HEK293 (cell line): ENCODE results near the gene NSUN6.
A peak's percentile ranks its signal among the peaks of the same experiment; 100 is the strongest.

ENCODE experiments used
- CTCF ChIA-PET: fragments of 350-600 bp; formaldehyde crosslinking; extraction: SDS; loops from one replicate; lab custom pipeline; 2021; ENCODE audit warnings: antibody characterized with exemption; lab: Yijun Ruan, JAX
- POLR2A ChIA-PET: fragments of 300-600 bp; formaldehyde crosslinking; extraction: SDS; loops from one replicate; lab custom pipeline; 2020; ENCODE audit warnings: antibody characterized with exemption, inconsistent platforms; lab: Yijun Ruan, JAX
- H3K27ac ChIP-seq: fragments of 200-500 bp; sonication (Bioruptor generic); 2 replicates; pipeline ENCODE4 v1.5.1; 2014; ENCODE audit warnings: low read depth, low read length, control low read depth, inconsistent platforms; ENCODE audit errors: extremely low read depth
- H3K36me3 ChIP-seq, 2 experiments: fragments of 200-500 bp in 1 of 2; sonication (Bioruptor generic) in 1 of 2; 1 replicate in 1 of 2; 2 replicates in 1 of 2; pipeline ENCODE4 v1.5.1; 2014 to 2017; ENCODE audit warnings: inconsistent platforms in 2 of 2, low read length in 2 of 2; ENCODE audit not compliant: control insufficient read depth in 2 of 2, insufficient read depth in 1 of 2
- H3K4me1 ChIP-seq: fragments of 200-500 bp; sonication (Bioruptor generic); 2 replicates; pipeline ENCODE4 v1.5.1; 2014; ENCODE audit warnings: mild to moderate bottlenecking, low read length, inconsistent platforms; ENCODE audit not compliant: control insufficient read depth, insufficient read depth
- H3K4me3 ChIP-seq: 2 replicates; pipeline ENCODE4 v1.5.1; 2011; ENCODE audit warnings: low read depth, mild to moderate bottlenecking, control low read depth, low read length, moderate library complexity
- H3K9me3 ChIP-seq: fragments of 200-500 bp; sonication (Bioruptor generic); 2 replicates; pipeline ENCODE4 v1.5.1; 2014; ENCODE audit warnings: low read depth, low read length, inconsistent platforms; ENCODE audit not compliant: control insufficient read depth, insufficient read depth
- BCL6B ChIP-seq: fragments of 450-650 bp; formaldehyde crosslinking; IDR thresholded peaks from 2 replicates; pipeline ENCODE4 v1.5.1; 2017; ENCODE audit warnings: missing biosample characterization, missing genetic modification characterization
- CTCF ChIP-seq: fragments of 450-650 bp; formaldehyde crosslinking; IDR thresholded peaks from 2 replicates; pipeline ENCODE4 v1.5.1; 2016; ENCODE audit warnings: missing biosample characterization, missing genetic modification characterization
- GLI2 ChIP-seq: fragments of 450-650 bp; formaldehyde crosslinking; IDR thresholded peaks from 2 replicates; pipeline ENCODE4; 2017; ENCODE audit warnings: missing biosample characterization, missing genetic modification characterization, low read depth, borderline replicate concordance
- GLIS1 ChIP-seq: fragments of 450-650 bp; formaldehyde crosslinking; IDR thresholded peaks from 2 replicates; pipeline ENCODE4 v1.5.1; 2016; ENCODE audit warnings: missing biosample characterization, missing genetic modification characterization
- HOXC10 ChIP-seq: sonication (generic); formaldehyde crosslinking; IDR thresholded peaks from 2 replicates; pipeline ENCODE4 v1.8.1; 2023; ENCODE audit warnings: mild to moderate bottlenecking, missing genetic modification reagents
- PRDM10 ChIP-seq: fragments of 450-650 bp; formaldehyde crosslinking; IDR thresholded peaks from 2 replicates; pipeline ENCODE4 v1.5.1; 2016; ENCODE audit warnings: missing biosample characterization, missing genetic modification characterization
- SCRT1 ChIP-seq: fragments of 450-650 bp; formaldehyde crosslinking; IDR thresholded peaks from 2 replicates; pipeline ENCODE4 v1.5.1; 2016; ENCODE audit warnings: missing biosample characterization, missing genetic modification characterization, borderline replicate concordance
- SCRT2 ChIP-seq: fragments of 450-650 bp; formaldehyde crosslinking; IDR thresholded peaks from 2 replicates; pipeline ENCODE4 v1.5.1; 2016; ENCODE audit warnings: missing biosample characterization, missing genetic modification characterization
- WT1 ChIP-seq: fragments of 450-650 bp; formaldehyde crosslinking; IDR thresholded peaks from 2 replicates; pipeline ENCODE4 v1.5.1; 2016; ENCODE audit warnings: missing biosample characterization, missing genetic modification characterization
- ZBTB7A ChIP-seq: fragments of 450-650 bp; formaldehyde crosslinking; IDR thresholded peaks from 2 replicates; pipeline ENCODE4 v1.5.1; 2016; ENCODE audit warnings: low read depth, missing biosample characterization, missing genetic modification characterization
- ZFP3 ChIP-seq: fragments of 450-650 bp; formaldehyde crosslinking; IDR thresholded peaks from 2 replicates; pipeline ENCODE4 v1.5.1; 2016; ENCODE audit warnings: low read depth, missing biosample characterization, missing genetic modification characterization
- ZNF138 ChIP-seq: fragments of 450-650 bp; formaldehyde crosslinking; IDR thresholded peaks from 2 replicates; pipeline ENCODE4 v1.5.1; 2016; ENCODE audit warnings: missing biosample characterization, missing genetic modification characterization, borderline replicate concordance
- ZNF155 ChIP-seq: fragments of 450-650 bp; formaldehyde crosslinking; IDR thresholded peaks from 2 replicates; pipeline ENCODE4 v1.5.1; 2016; ENCODE audit warnings: missing biosample characterization, missing genetic modification characterization
- ZNF211 ChIP-seq: fragments of 450-650 bp; formaldehyde crosslinking; IDR thresholded peaks from 2 replicates; pipeline ENCODE4 v1.5.1; 2016; ENCODE audit warnings: low read depth, missing biosample characterization, missing genetic modification characterization
- ZNF311 ChIP-seq: fragments of 450-650 bp; formaldehyde crosslinking; IDR thresholded peaks from 2 replicates; pipeline ENCODE4 v1.5.1; 2017; ENCODE audit warnings: missing biosample characterization, missing genetic modification characterization, borderline replicate concordance
- ZNF37A ChIP-seq: fragments of 450-650 bp; IDR thresholded peaks from 2 replicates; pipeline ENCODE4 v1.5.1; 2018; ENCODE audit warnings: missing biosample characterization, missing genetic modification characterization
- ZNF48 ChIP-seq: fragments of 450-650 bp; formaldehyde crosslinking; IDR thresholded peaks from 2 replicates; pipeline ENCODE4 v1.5.1; 2016; ENCODE audit warnings: missing biosample characterization, missing genetic modification characterization
- ZNF501 ChIP-seq: fragments of 450-650 bp; formaldehyde crosslinking; IDR thresholded peaks from 2 replicates; pipeline ENCODE4 v1.5.1; 2016; ENCODE audit warnings: missing biosample characterization, missing genetic modification characterization
- ZNF510 ChIP-seq: fragments of 450-650 bp; formaldehyde crosslinking; IDR thresholded peaks from 2 replicates; pipeline ENCODE4 v1.5.1; 2018; ENCODE audit warnings: mild to moderate bottlenecking, missing genetic modification characterization, missing biosample characterization; ENCODE audit not compliant: insufficient replicate concordance
- ZNF544 ChIP-seq: fragments of 450-650 bp; formaldehyde crosslinking; IDR thresholded peaks from 2 replicates; pipeline ENCODE4 v1.5.0; 2017; ENCODE audit warnings: missing biosample characterization, missing genetic modification characterization
- ZNF600 ChIP-seq: fragments of 450-650 bp; formaldehyde crosslinking; IDR thresholded peaks from 2 replicates; pipeline ENCODE4 v1.5.1; 2016; ENCODE audit warnings: missing biosample characterization, missing genetic modification characterization
- ZNF626 ChIP-seq: fragments of 450-650 bp; sonication (Bioruptor Pico); formaldehyde crosslinking; IDR thresholded peaks from 2 replicates; pipeline ENCODE4 v1.5.1; 2018; ENCODE audit warnings: missing biosample characterization, missing genetic modification characterization, inconsistent platforms
- ZNF791 ChIP-seq: fragments of 450-650 bp; formaldehyde crosslinking; IDR thresholded peaks from 2 replicates; pipeline ENCODE4 v1.5.1; 2016; ENCODE audit warnings: missing biosample characterization, missing genetic modification characterization
- ZSCAN30 ChIP-seq: fragments of 450-650 bp; IDR thresholded peaks from 2 replicates; pipeline ENCODE4 v1.5.1; 2018; ENCODE audit warnings: missing biosample characterization, mild to moderate bottlenecking, missing genetic modification characterization, moderate library complexity
- ZSCAN4 ChIP-seq: fragments of 450-650 bp; formaldehyde crosslinking; IDR thresholded peaks from 2 replicates; pipeline ENCODE4 v1.5.1; 2017; ENCODE audit warnings: missing biosample characterization, missing genetic modification characterization

The NSUN6 gene

GRCh38 chr10:18685555-18685954 is 34.2 kb upstream of the NSUN6 start (continued):
- TF ChIP-seq ZNF311 (tag by site-specific recombination) (no peak), ZNF791 (no peak), ZNF37A (tag by site-specific recombination) (no peak), ZNF626 (tag by site-specific recombination) (no peak)

GRCh38 chr10:18684953-18685352 is 33.6 kb upstream of the NSUN6 start:
- H3K27ac ChIP-seq: no peak overlapping the region
- ChIA-PET POLR2A (interaction anchor here (0.9 kb wide), 1 partner anchor 26 kb away, joined by 3 read pairs; the partner anchor contains the start of gene ARL5B), CTCF (no interaction called here)
- H3K36me3 ChIP-seq: peaks cover 4 to 9% of the 10 kb centered on the region in 2 experiments
- TF ChIP-seq SCRT2 (tag by site-specific recombination) (0 out of 2 replicates have a peak, but pooled peaks have one; percentile 24), PRDM10 (tag by site-specific recombination) (no peak)
- H3K4me1 ChIP-seq: no peaks in the 10 kb centered on the region
- H3K4me3 ChIP-seq: no peak overlapping the region
- no peaks in the 10 kb centered on the region for H3K9me3 ChIP-seq

- Histone ChIP-seq H3K4me3 (no peak overlapping the region), H3K36me3 (peaks cover 4 to 9% of the 10 kb centered on the region in 2 experiments), H3K27ac (no peak overlapping the region), H3K9me3 (no peaks in the 10 kb centered on the region), H3K4me1 (no peaks in the 10 kb centered on the region)
- no peak for TF ChIP-seq ZNF600 (tag by site-specific recombination)
- TF ChIP-seq ZSCAN30: no peak
- TF ChIP-seq ZNF138 (tag by site-specific recombination): no peak
- no peak for TF ChIP-seq ZFP3 (tag by site-specific recombination)
- TF ChIP-seq BCL6B: no peak
- TF ChIP-seq ZNF155 (tag by site-specific recombination): no peak
- TF ChIP-seq ZNF501: no peak
- no peak for TF ChIP-seq ZNF510 (tag by site-specific recombination)
- TF ChIP-seq ZNF48 (tag by site-specific recombination): no peak
- TF ChIP-seq HOXC10 (CRISPR knock-in tag): no peak
- no peak for TF ChIP-seq ZNF211 (tag by site-specific recombination)
- TF ChIP-seq ZBTB7A (tag by site-specific recombination): no peak
- no peak for TF ChIP-seq CTCF
- no peak for TF ChIP-seq GLI2 (tag by site-specific recombination)
- no peak for TF ChIP-seq GLIS1 (tag by site-specific recombination)
- no peak for TF ChIP-seq ZSCAN4
- TF ChIP-seq ZNF544 (tag by site-specific recombination): no peak
- TF ChIP-seq WT1 (tag by site-specific recombination): no peak
- no peak for TF ChIP-seq SCRT1 (tag by site-specific recombination)
- POLR2A ChIA-PET: interaction anchor here (0.9 kb wide), 1 partner anchor 25 kb away, joined by 3 read pairs; the partner anchor contains the start of gene ARL5B
- CTCF ChIA-PET: no interaction called here
These were observed 33.0 kb upstream of the NSUN6 start for GRCh38 chr10:18684416-18684815.
